ENCODE measurements around the gene DCUN1D4. TPM values are rescaled to one million over a fixed set of nuclear protein-coding genes. Genes with fewer than 3 reads are reported as not detected.

DCUN1D4 gene
- total RNA-seq = 53.6 and 62.1 TPM in 2 replicates

GRCh38 chr4:51842554-51843308, at the start of gene DCUN1D4:
DCUN1D4 (plus strand) TSS chr4:51843153; CDS start chr4:51843243, 90 bp downstream.

Other genes starting within 250 kb of the DCUN1D4 start
- gene LRRC66, start 177.2 kb downstream of the DCUN1D4 start, total RNA-seq = 0.29 and 0.93 TPM in 2 replicates
- gene SGCB, start 195.1 kb downstream of the DCUN1D4 start, total RNA-seq = 42.0 and 42.7 TPM in 2 replicates
- gene SPATA18, start 208.2 kb downstream of the DCUN1D4 start, total RNA-seq = 10.3 and 14.6 TPM in 2 replicates